Measurements from ENCODE around the gene TMEM53. TPM values are rescaled to one million over a fixed set of nuclear protein-coding genes. Genes with fewer than 3 reads are reported as not detected.

The TMEM53 gene
- total RNA-seq, 1 experiment from 2014 or later: 22.9 TPM

DNA sequence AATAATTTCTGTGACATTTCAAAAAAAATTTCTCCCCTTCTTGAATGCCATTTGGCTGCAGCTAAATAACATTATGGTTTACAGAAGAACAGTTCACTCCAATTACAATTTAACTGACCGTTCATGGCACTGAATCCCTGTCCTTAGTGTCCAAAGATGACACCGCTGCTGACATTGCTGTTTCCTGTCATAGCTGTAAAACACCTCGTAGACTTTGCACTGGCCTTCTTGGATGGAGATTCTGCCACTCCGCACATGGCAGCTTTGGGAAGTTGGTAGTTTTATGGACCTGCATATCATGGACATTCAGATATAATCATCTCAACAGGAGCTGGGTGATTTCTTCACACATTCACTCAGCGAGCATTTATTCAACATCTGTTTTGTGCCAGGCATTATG lies 5.2 kb upstream of the TMEM53 start:
- intact Hi-C loops (cut with micrococcal nuclease; ENCODE audit: unreplicated experiment): no loop called here
- Histone ChIP-seq H3K4me1 (ENCODE audit: control insufficient read depth, insufficient read depth, low read length) (peaks cover 7% of the 10 kb centered on the region; the same call in 1 of the 2 replicates), H3K4me3 (ENCODE audit: low read depth in 2 of 2, low read length in 2 of 2) (no peak overlapping the region), H3K36me3 (ENCODE audit: control insufficient read depth, insufficient read depth, low read length) (no peaks in the 10 kb centered on the region), H3K9me3 (ENCODE audit: control insufficient read depth, insufficient read depth, low read depth, low read length) (no peaks in the 10 kb centered on the region), H3K27me3 (ENCODE audit: control insufficient read depth, insufficient read depth, low read length) (no peaks in the 10 kb centered on the region), H3K27ac (ENCODE audit: low read length) (no peak overlapping the region)
- ChIA-PET POLR2A (no interaction called here), CTCF (no interaction called here)
- in situ Hi-C loops (cut with HindIII; ENCODE audit: low pct_unique_long_range_greater_than_20kb, low sequenced_read_pairs): no loop called here
- no peak for DNase-seq (ENCODE audit: low read depth, low spot score)
- no peak for TF ChIP-seq POLR2AphosphoS5 (IDR thresholded peaks at IDR 0.05; ENCODE audit: low read depth, low read length)
- TF ChIP-seq, protein P1, sequence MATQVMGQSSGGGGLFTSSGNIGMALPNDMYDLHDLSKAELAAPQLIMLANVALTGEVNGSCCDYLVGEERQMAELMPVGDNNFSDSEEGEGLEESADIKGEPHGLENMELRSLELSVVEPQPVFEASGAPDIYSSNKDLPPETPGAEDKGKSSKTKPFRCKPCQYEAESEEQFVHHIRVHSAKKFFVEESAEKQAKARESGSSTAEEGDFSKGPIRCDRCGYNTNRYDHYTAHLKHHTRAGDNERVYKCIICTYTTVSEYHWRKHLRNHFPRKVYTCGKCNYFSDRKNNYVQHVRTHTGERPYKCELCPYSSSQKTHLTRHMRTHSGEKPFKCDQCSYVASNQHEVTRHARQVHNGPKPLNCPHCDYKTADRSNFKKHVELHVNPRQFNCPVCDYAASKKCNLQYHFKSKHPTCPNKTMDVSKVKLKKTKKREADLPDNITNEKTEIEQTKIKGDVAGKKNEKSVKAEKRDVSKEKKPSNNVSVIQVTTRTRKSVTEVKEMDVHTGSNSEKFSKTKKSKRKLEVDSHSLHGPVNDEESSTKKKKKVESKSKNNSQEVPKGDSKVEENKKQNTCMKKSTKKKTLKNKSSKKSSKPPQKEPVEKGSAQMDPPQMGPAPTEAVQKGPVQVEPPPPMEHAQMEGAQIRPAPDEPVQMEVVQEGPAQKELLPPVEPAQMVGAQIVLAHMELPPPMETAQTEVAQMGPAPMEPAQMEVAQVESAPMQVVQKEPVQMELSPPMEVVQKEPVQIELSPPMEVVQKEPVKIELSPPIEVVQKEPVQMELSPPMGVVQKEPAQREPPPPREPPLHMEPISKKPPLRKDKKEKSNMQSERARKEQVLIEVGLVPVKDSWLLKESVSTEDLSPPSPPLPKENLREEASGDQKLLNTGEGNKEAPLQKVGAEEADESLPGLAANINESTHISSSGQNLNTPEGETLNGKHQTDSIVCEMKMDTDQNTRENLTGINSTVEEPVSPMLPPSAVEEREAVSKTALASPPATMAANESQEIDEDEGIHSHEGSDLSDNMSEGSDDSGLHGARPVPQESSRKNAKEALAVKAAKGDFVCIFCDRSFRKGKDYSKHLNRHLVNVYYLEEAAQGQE (IDR thresholded peaks at IDR 0.05; ENCODE audit: insufficient read depth in 1 of 2, low read depth in 2 of 2, low read length in 1 of 2): no peak
- no peak for TF ChIP-seq SIN3A (IDR thresholded peaks at IDR 0.05; ENCODE audit: borderline replicate concordance, insufficient read depth, low read depth, low read length)
- no peak for TF ChIP-seq TCF7L2 (IDR thresholded peaks at IDR 0.05; ENCODE audit: low read depth, low read length)
- TF ChIP-seq, protein P2, sequence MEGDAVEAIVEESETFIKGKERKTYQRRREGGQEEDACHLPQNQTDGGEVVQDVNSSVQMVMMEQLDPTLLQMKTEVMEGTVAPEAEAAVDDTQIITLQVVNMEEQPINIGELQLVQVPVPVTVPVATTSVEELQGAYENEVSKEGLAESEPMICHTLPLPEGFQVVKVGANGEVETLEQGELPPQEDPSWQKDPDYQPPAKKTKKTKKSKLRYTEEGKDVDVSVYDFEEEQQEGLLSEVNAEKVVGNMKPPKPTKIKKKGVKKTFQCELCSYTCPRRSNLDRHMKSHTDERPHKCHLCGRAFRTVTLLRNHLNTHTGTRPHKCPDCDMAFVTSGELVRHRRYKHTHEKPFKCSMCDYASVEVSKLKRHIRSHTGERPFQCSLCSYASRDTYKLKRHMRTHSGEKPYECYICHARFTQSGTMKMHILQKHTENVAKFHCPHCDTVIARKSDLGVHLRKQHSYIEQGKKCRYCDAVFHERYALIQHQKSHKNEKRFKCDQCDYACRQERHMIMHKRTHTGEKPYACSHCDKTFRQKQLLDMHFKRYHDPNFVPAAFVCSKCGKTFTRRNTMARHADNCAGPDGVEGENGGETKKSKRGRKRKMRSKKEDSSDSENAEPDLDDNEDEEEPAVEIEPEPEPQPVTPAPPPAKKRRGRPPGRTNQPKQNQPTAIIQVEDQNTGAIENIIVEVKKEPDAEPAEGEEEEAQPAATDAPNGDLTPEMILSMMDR (IDR thresholded peaks at IDR 0.05): no peak
- no peak for ATAC-seq
- BruUV-seq (replicated peaks): no TSS peak

DNA sequence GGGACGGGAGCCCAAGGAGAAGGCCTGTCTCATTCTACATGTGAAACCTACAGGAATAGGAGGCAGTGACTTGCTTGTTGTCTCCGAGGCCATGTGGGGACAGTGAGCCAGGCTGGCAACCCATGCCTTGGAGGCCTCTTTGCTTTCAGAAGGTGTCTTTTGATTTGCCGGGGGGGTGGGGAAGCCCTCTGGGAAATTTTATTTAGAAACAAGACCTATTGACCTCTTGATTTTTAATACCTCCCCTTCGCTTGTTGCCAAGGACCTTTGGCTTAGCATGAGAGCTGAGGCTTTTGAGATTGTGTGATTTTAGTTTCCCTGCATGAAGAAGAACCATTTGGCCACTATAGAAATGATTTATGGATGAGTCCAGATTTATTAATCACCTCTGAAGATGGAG lies 4.3 kb upstream of the TMEM53 start:
- POLR2A ChIA-PET: no interaction called here
- no TSS peak for BruUV-seq (replicated peaks)
- CTCF ChIA-PET: no interaction called here
- in situ Hi-C loops (cut with HindIII; ENCODE audit: low pct_unique_long_range_greater_than_20kb, low sequenced_read_pairs) (no loop called here), intact Hi-C loops (cut with micrococcal nuclease; ENCODE audit: unreplicated experiment) (no loop called here)
- Histone ChIP-seq H3K27ac (ENCODE audit: low read length) (no peak overlapping the region), H3K36me3 (ENCODE audit: control insufficient read depth, insufficient read depth, low read length) (no peaks in the 10 kb centered on the region), H3K4me3 (ENCODE audit: low read depth in 2 of 2, low read length in 2 of 2) (no peak overlapping the region), H3K9me3 (ENCODE audit: control insufficient read depth, insufficient read depth, low read depth, low read length) (no peaks in the 10 kb centered on the region), H3K4me1 (ENCODE audit: control insufficient read depth, insufficient read depth, low read length) (peaks cover 9% of the 10 kb centered on the region; the same call in 1 of the 2 replicates), H3K27me3 (ENCODE audit: control insufficient read depth, insufficient read depth, low read length) (no peaks in the 10 kb centered on the region)
- ATAC-seq (no peak), DNase-seq (ENCODE audit: low read depth, low spot score) (no peak)
- TF ChIP-seq, protein P2 (IDR thresholded peaks at IDR 0.05): no peak
- TF ChIP-seq, protein P1 (IDR thresholded peaks at IDR 0.05; ENCODE audit: insufficient read depth in 1 of 2, low read depth in 2 of 2, low read length in 1 of 2): no peak
- TF ChIP-seq SIN3A (IDR thresholded peaks at IDR 0.05; ENCODE audit: borderline replicate concordance, insufficient read depth, low read depth, low read length) (no peak), POLR2AphosphoS5 (IDR thresholded peaks at IDR 0.05; ENCODE audit: low read depth, low read length) (no peak), TCF7L2 (IDR thresholded peaks at IDR 0.05; ENCODE audit: low read depth, low read length) (no peak)
